Esophagus squamous epithelium (tissue), 4 donors: ENCODE results near the gene ANKRD39.

Experiments used
- POLR2A ChIP-seq, 4 donors: fragments of 450-650 bp; IDR thresholded peaks; one replicate each; pipeline ENCODE4 v1.6.1; 2017; ENCODE audit warnings: antibody characterized with exemption in 4 of 4, mild to moderate bottlenecking in 4 of 4, moderate library complexity in 3 of 4
- TF ChIP-seq, protein P1 (sequence below), 6 experiments: fragments of 450-650 bp in 4 of 6; fragments of 200-600 bp in 2 of 6; sonication (generic) in 2 of 6; IDR thresholded peaks; one replicate each; pipeline ENCODE4 v1.5.1; 2016 to 2019; ENCODE audit warnings: antibody characterized with exemption in 6 of 6, mild to moderate bottlenecking in 4 of 6, moderate library complexity in 4 of 6

DNA sequence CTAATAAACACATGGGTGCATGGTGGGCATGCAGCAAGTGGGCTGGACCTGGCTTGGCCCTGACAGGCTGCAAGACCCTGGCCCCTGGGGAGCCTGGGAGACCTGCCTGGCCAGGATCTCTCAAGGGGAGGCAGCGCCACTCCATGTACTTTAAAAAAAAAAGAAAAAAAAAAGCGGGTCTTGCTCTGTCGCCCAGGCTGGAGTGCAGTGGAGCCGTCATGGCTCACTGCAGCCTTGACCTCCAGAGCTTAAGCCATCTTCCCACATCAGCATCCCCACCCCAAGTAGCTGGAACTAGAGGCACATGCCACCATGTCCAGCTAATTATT, 41.6 kb upstream of the ANKRD39 start:
- TF ChIP-seq, protein P1, sequence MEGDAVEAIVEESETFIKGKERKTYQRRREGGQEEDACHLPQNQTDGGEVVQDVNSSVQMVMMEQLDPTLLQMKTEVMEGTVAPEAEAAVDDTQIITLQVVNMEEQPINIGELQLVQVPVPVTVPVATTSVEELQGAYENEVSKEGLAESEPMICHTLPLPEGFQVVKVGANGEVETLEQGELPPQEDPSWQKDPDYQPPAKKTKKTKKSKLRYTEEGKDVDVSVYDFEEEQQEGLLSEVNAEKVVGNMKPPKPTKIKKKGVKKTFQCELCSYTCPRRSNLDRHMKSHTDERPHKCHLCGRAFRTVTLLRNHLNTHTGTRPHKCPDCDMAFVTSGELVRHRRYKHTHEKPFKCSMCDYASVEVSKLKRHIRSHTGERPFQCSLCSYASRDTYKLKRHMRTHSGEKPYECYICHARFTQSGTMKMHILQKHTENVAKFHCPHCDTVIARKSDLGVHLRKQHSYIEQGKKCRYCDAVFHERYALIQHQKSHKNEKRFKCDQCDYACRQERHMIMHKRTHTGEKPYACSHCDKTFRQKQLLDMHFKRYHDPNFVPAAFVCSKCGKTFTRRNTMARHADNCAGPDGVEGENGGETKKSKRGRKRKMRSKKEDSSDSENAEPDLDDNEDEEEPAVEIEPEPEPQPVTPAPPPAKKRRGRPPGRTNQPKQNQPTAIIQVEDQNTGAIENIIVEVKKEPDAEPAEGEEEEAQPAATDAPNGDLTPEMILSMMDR (IDR thresholded peaks at IDR 0.05): no peak
- TF ChIP-seq POLR2A (IDR thresholded peaks at IDR 0.05): no peak
